K562 (cell line): Measurements from ENCODE around the gene ATAD2B. TPM values are rescaled to one million over a fixed set of nuclear protein-coding genes. Genes with fewer than 3 reads are reported as not detected.

Source experiments
- E2F1 ChIP-seq: sonication (generic); formaldehyde crosslinking; IDR thresholded peaks from 2 replicates; pipeline ENCODE4 v1.8.1; 2023; ENCODE audit warnings: mild to moderate bottlenecking, missing genetic modification reagents, moderate library complexity
- GABPB1 ChIP-seq: sonication (generic); formaldehyde crosslinking; IDR thresholded peaks from 2 replicates; pipeline ENCODE4 v1.8.0; 2022; ENCODE audit warnings: mild to moderate bottlenecking, missing genetic modification reagents
- MCM3 ChIP-seq: fragments of 450-650 bp; IDR thresholded peaks from 2 replicates; pipeline ENCODE4 v1.6.1; 2016
- MIER1 ChIP-seq: fragments of 450-650 bp; IDR thresholded peaks from 2 replicates; pipeline ENCODE4 v1.6.1; 2016; ENCODE audit warnings: antibody characterized with exemption, mild to moderate bottlenecking, low read depth
- MLLT1 ChIP-seq, 2 experiments: fragments of 450-650 bp; IDR thresholded peaks; 2 replicates each; pipeline ENCODE4 v1.6.1; 2016
- NBN ChIP-seq: fragments of 450-650 bp; IDR thresholded peaks from 2 replicates; pipeline ENCODE4 v1.6.1; 2016; ENCODE audit warnings: low read depth, mild to moderate bottlenecking
- TAF7 ChIP-seq: fragments of 450-650 bp; IDR thresholded peaks from 2 replicates; pipeline ENCODE4 v1.6.1; 2016; ENCODE audit warnings: missing genetic modification characterization, missing compliant biosample characterization
- ZBED1 ChIP-seq: IDR thresholded peaks from 2 replicates; pipeline ENCODE4 v1.6.1; 2014
- ZBTB49 ChIP-seq: sonication (generic); formaldehyde crosslinking; IDR thresholded peaks from 2 replicates; pipeline ENCODE4 v1.8.0; 2022; ENCODE audit warnings: missing genetic modification reagents, mild to moderate bottlenecking, borderline replicate concordance
- ZNF124 ChIP-seq: sonication (generic); formaldehyde crosslinking; IDR thresholded peaks from 2 replicates; pipeline ENCODE4 v1.8.1; 2022; ENCODE audit warnings: missing genetic modification reagents
- ZNF398 ChIP-seq: fragments of 250-450 bp; sonication (Bioruptor Pico); IDR thresholded peaks from 2 replicates; pipeline ENCODE4 v1.8.0; 2021; ENCODE audit warnings: moderate library complexity, mild to moderate bottlenecking, inconsistent platforms
- polyA plus RNA-seq, 8 experiments: library from polyadenylated mRNA; depleted of rRNA in 4 of 8; stranded (reverse) in 5 of 8; unstranded in 3 of 8; fragments of >200 nt; fragmentation: Nextera tagmentation in 2 of 8; fragmentation: Illumina TruSeq in 1 of 8; extraction: Ambion mirVana in 2 of 8; extraction: Trizol in 1 of 8; gene quantifications; 2 replicates each; pipeline versions ENCODE4 v1.2.1 to v1.2.3, GENCODE V29; 2011 to 2014; ENCODE audit warnings: inconsistent platforms in 1 of 8, missing spikeins in 1 of 8
- total RNA-seq, 7 experiments: library from RNA; depleted of rRNA in 6 of 7; stranded (reverse); fragments of >200 nt in 6 of 7; fragmentation: Illumina TruSeq in 2 of 7; extraction: Trizol in 2 of 7; gene quantifications; 2 replicates each; pipeline versions ENCODE4 v1.2.1 to v1.2.3, GENCODE V29; 2011 to 2021; ENCODE audit warnings: low replicate concordance in 1 of 7

Gene ATAD2B
- total and polyA plus RNA-seq, 9 of the 15 experiments (the other 6 are each of a cell fraction or from before 2014, with no cell fraction given): 3.2 to 21.6 (median 11.4) TPM

GRCh38 chr2:23751747-23752265 lies 175.1 kb downstream of the ATAD2B start (continued):
- TF ChIP-seq NBN (no peak), ZBED1 (no peak), MLLT1 (IDR thresholded peaks at IDR 0.05) (no peak), TAF7 (tag) (no peak), E2F1 (CRISPR knock-in tag) (no peak), MIER1 (no peak), ZNF398 (CRISPR knock-in tag) (no peak), MCM3 (no peak), ZBTB49 (CRISPR knock-in tag) (no peak), GABPB1 (no peak), ZNF124 (CRISPR knock-in tag) (no peak)
